T-helper 1 cell (primary cell): ENCODE measurements around the gene EFNA1.

Experiments
- DNase-seq, 5 donors: peaks; one replicate each; pipeline ENCODE4 v3.0.0-alpha.2; 2012 to 2020

EFNA1 gene

GRCh38 chr1:155175927-155176371, 48.3 kb downstream of the EFNA1 start:
- DNase-seq, result peak in 1 of 5 donors; percentile 51

GRCh38 chr1:155176544-155177071, 48.9 kb downstream of the EFNA1 start:
- peak; percentile 61 to 84 (median 77) for DNase-seq

- no peak for DNase-seq
These were observed 49.7 kb downstream of the EFNA1 start for GRCh38 chr1:155177192-155177917.

GRCh38 chr1:155177918-155178281, 50.2 kb downstream of the EFNA1 start:
- no peak for DNase-seq

- DNase-seq, result no peak
These were observed 50.9 kb downstream of the EFNA1 start for GRCh38 chr1:155178441-155179111.

GRCh38 chr1:155179112-155180031, 51.7 kb downstream of the EFNA1 start:
- DNase-seq, result no peak

- no peak for DNase-seq
These were observed 53.8 kb downstream of the EFNA1 start for GRCh38 chr1:155181371-155182051.

- DNase-seq, result no peak
These were observed 54.4 kb downstream of the EFNA1 start for GRCh38 chr1:155182052-155182550.

GRCh38 chr1:155183775-155184221, 56.1 kb downstream of the EFNA1 start:
- no peak for DNase-seq

- DNase-seq, result no peak
These were observed 56.7 kb downstream of the EFNA1 start for GRCh38 chr1:155184351-155184811.
